Endothelial cell of umbilical vein (primary cell): ENCODE data around the gene TYR. TPM values are rescaled to one million over a fixed set of nuclear protein-coding genes. Genes with fewer than 3 reads are reported as not detected.

Experiments
- polyA plus RNA-seq, 4 experiments: library from polyadenylated mRNA; depleted of rRNA in 3 of 4; stranded (reverse) in 3 of 4; unstranded in 1 of 4; fragments of >200 nt; gene quantifications; 2 replicates each; pipeline versions ENCODE4 v1.2.1 to v1.2.3, GENCODE V29; 2011 to 2012; ENCODE audit warnings: missing spikeins in 1 of 4
- total RNA-seq: library from RNA; stranded (reverse); gene quantifications from 2 replicates; pipeline ENCODE4 v1.2.3, GENCODE V29; 2021

TYR gene
- total and polyA plus RNA-seq, 2 donors (not counting 3 experiments of a cell fraction or from before 2014, with no cell fraction given): not detected

Other genes starting within 250 kb of the TYR start
- gene GRM5, start 111.9 kb upstream of the TYR start, total RNA-seq: 0.11 and 0.28 TPM in 2 replicates
- gene GRM5, start 111.9 kb upstream of the TYR start, polyA plus RNA-seq: 0.10 TPM in 2 replicates